B cell (primary cell): Measurements from ENCODE around the gene C1orf35. TPM values are rescaled to one million over a fixed set of nuclear protein-coding genes. Genes with fewer than 3 reads are reported as not detected.

ENCODE experiments used
- ATAC-seq: fragments of 200-7000 bp; cut with Tn5 transposase; one replicate; pipeline ENCODE4 v1.10.0; 2021; ENCODE audit warnings: low read depth, mild to moderate bottlenecking, moderate number of reproducible peaks, moderate library complexity
- CTCF ChIA-PET: fragments of 350-600 bp; sonication (Branson Sonifier 250); formaldehyde crosslinking; loops from one replicate; lab custom pipeline; 2021; ENCODE audit warnings: antibody characterized with exemption, inconsistent platforms; lab: Charles Lee
- POLR2A ChIA-PET: fragments of 350-600 bp; sonication (Branson Sonifier 250); formaldehyde crosslinking; loops from one replicate; lab custom pipeline; 2021; ENCODE audit warnings: antibody characterized with exemption; lab: Charles Lee
- DNase-seq: peaks from one replicate; pipeline ENCODE4 v3.0.0; 2013
- H2AFZ ChIP-seq: 2 replicates; pipeline ENCODE4 v1.6.1; 2012; ENCODE audit warnings: mild to moderate bottlenecking, low read depth, low read length; ENCODE audit not compliant: insufficient read depth, poor library complexity, severe bottlenecking
- H3K27ac ChIP-seq, 2 donors: 1 replicate in 1 of 2; 2 replicates in 1 of 2; pipeline ENCODE4 v1.5.1; 2012 to 2013; ENCODE audit warnings: low read length in 2 of 2, mild to moderate bottlenecking in 2 of 2, moderate library complexity in 1 of 2
- H3K27me3 ChIP-seq, 4 experiments: fragments of 200-600 bp in 1 of 4; sonication (generic) in 1 of 4; replicated peaks in 1 of 4; 1 replicate in 2 of 4; 2 replicates in 2 of 4; pipeline versions ENCODE4 v1.6.1 to v1.7.0; 2013 to 2016; ENCODE audit warnings: low read length in 3 of 4, mild to moderate bottlenecking in 2 of 4, mixed read lengths in 1 of 4, moderate library complexity in 1 of 4; ENCODE audit not compliant: insufficient read depth in 4 of 4, control insufficient read depth in 3 of 4; ENCODE audit errors: control extremely low read depth in 1 of 4
- H3K36me3 ChIP-seq, 2 experiments: replicated peaks in 1 of 2; 1 replicate in 1 of 2; 2 replicates in 1 of 2; pipeline versions ENCODE4 v1.6.1 to v1.7.1; 2013; ENCODE audit warnings: low read length in 1 of 2; ENCODE audit not compliant: insufficient read depth in 2 of 2, control insufficient read depth in 1 of 2; ENCODE audit errors: control extremely low read depth in 1 of 2, extremely low read depth in 1 of 2
- H3K4me1 ChIP-seq, 2 donors: fragments of 200-600 bp in 1 of 2; sonication (generic) in 1 of 2; 1 replicate in 1 of 2; 2 replicates in 1 of 2; pipeline versions ENCODE4 v1.5.1 to v1.6.1; 2013 to 2017; ENCODE audit warnings: low read length in 2 of 2; ENCODE audit not compliant: control insufficient read depth in 2 of 2, insufficient read depth in 2 of 2
- H3K4me2 ChIP-seq: replicated peaks from 2 replicates; pipeline ENCODE3; 2012; ENCODE audit warnings: mild to moderate bottlenecking, low read depth, low read length; ENCODE audit not compliant: poor library complexity, severe bottlenecking
- H3K4me3 ChIP-seq, 5 experiments: fragments of 200-600 bp in 1 of 5; sonication (generic) in 1 of 5; 1 replicate in 3 of 5; 2 replicates in 2 of 5; pipeline versions ENCODE4 v1.5.1 to v1.7.0; 2011 to 2016; ENCODE audit warnings: low read length in 4 of 5, mild to moderate bottlenecking in 4 of 5, low read depth in 2 of 5, control low read depth in 1 of 5, moderate library complexity in 1 of 5; ENCODE audit not compliant: insufficient read depth in 1 of 5; ENCODE audit errors: control extremely low read depth in 1 of 5, extremely low read depth in 1 of 5
- H3K79me2 ChIP-seq: fragments of 200-600 bp; sonication (generic); one replicate; pipeline ENCODE4 v1.6.0; 2016; ENCODE audit warnings: low read length; ENCODE audit not compliant: control insufficient read depth, insufficient read depth
- H3K9ac ChIP-seq: fragments of 200-600 bp; sonication (generic); 2 replicates; pipeline ENCODE4 v1.6.1; 2017; ENCODE audit warnings: mild to moderate bottlenecking, low read length, moderate library complexity
- H3K9me3 ChIP-seq, 3 donors: one replicate each; pipeline versions ENCODE4 v1.6.1 to v1.7.1; 2013; ENCODE audit warnings: low read length in 2 of 3; ENCODE audit not compliant: control insufficient read depth in 2 of 3, insufficient read depth in 1 of 3; ENCODE audit errors: control extremely low read depth in 1 of 3
- H4K20me1 ChIP-seq: 2 replicates; pipeline ENCODE4 v1.6.0; 2012; ENCODE audit warnings: mild to moderate bottlenecking, low read length; ENCODE audit not compliant: insufficient read depth, control insufficient read depth, poor library complexity, severe bottlenecking
- H3K27ac Mint-ChIP-seq: one replicate; pipeline ENCODE4 v1.8.0; 2021; ENCODE audit warnings: mixed read lengths
- H3K27me3 Mint-ChIP-seq: one replicate; pipeline ENCODE4 v1.8.0; 2021; ENCODE audit warnings: mixed read lengths
- H3K4me1 Mint-ChIP-seq: one replicate; pipeline ENCODE4 v1.8.0; 2021; ENCODE audit warnings: mixed read lengths
- H3K4me3 Mint-ChIP-seq: one replicate; pipeline ENCODE4 v1.8.0; 2021; ENCODE audit warnings: mixed read lengths
- H3K9me3 Mint-ChIP-seq: one replicate; pipeline ENCODE4 v1.8.0; 2022; ENCODE audit warnings: mixed read lengths; ENCODE audit not compliant: insufficient read depth
- CTCF ChIP-seq: fragments of 200-600 bp; IDR thresholded peaks from one replicate; pipeline ENCODE4 v1.8.0; 2022; ENCODE audit warnings: antibody characterized with exemption, mild to moderate bottlenecking
- EZH2 ChIP-seq: IDR thresholded peaks from 2 replicates; pipeline ENCODE4 v1.6.1; 2012; ENCODE audit warnings: borderline replicate concordance, low read depth, mild to moderate bottlenecking, moderate library complexity, low read length; ENCODE audit not compliant: insufficient read depth, poor library complexity, severe bottlenecking
- WGBS: methylation state at CpG from one replicate; pipeline ENCODE4 v1.1.5; 2013; ENCODE audit warnings: missing lambda C conversion rate; ENCODE audit not compliant: insufficient coverage; 5-methylcytosine and 5-hydroxymethylcytosine counted together
- intact Hi-C: fragments of 100-400 bp; cut with micrococcal nuclease; formaldehyde crosslinking; loops from one replicate; pipeline ENCODE4 v1.10.0; 2022
- polyA plus RNA-seq: library from polyadenylated mRNA; depleted of rRNA; stranded (reverse); fragments of >200 nt; gene quantifications from 2 replicates; pipeline ENCODE4 v1.2.3, GENCODE V29; 2012
- total RNA-seq, 2 donors: library from RNA; stranded (reverse); fragments of 120-200 nt in 1 of 2; gene quantifications; 1 replicate in 1 of 2; 2 replicates in 1 of 2; pipeline versions ENCODE4 v1.2.3 to v1.2.4, GENCODE V29; 2013 to 2022

Gene C1orf35
- total and polyA plus RNA-seq, 2 donors (not counting 1 experiment from before 2014, with no cell fraction given): 24.1 to 41.0 TPM

- DNase-seq: peak; percentile 98
- H3K4me1 ChIP-seq: peaks cover 17 to 26% of the 10 kb centered on the region in 2 donors
- no peaks in the 10 kb centered on the region for H3K9me3 Mint-ChIP-seq
- H3K27ac Mint-ChIP-seq: peak within 1 kb of the TSS; percentile 87
- TF ChIP-seq EZH2 (no peak), CTCF (no peak)
- H3K27ac ChIP-seq: peak within 1 kb of the TSS; percentile 95
- no peaks in the 10 kb centered on the region for H3K9me3 ChIP-seq
- peak within 1 kb of the TSS; percentile 96 for H3K4me2 ChIP-seq
- peak; percentile 99 for ATAC-seq
- H3K9ac ChIP-seq: peak within 1 kb of the TSS; percentile 85
- H3K27me3 Mint-ChIP-seq: no peaks in the 10 kb centered on the region
- H3K4me3 Mint-ChIP-seq: peak within 1 kb of the TSS; percentile 92
- ChIA-PET POLR2A (interaction anchor here (0.6 to 1.2 kb wide), 6 partner anchors 26 to 359 kb away, joined by 3 to 13 read pairs (median 4); partner anchors contain the start of genes ARF1 and IBA57), CTCF (interaction anchor here (0.7 to 2.1 kb wide), 4 partner anchors 9 to 27 kb away, joined by 3 to 9 read pairs (median 4); partner anchors contain the start of gene ARF1)
- intact Hi-C loops: loop anchor here (1.0 to 10.0 kb wide), 7 partner anchors 27 to 1395 kb away; partner anchors contain the start of genes ARF1, GUK1, IBA57 and NUP133
- peak within 1 kb of the TSS; percentile 60 to 97 (median 95) for H3K4me3 ChIP-seq
- H3K36me3 ChIP-seq: peaks cover 0 to 17% of the 10 kb centered on the region in 2 experiments
- H2AFZ ChIP-seq: peak within 1 kb of the TSS; percentile 80
- H4K20me1 ChIP-seq: no peaks in the 10 kb centered on the region
- peaks cover 25% of the 10 kb centered on the region for H3K4me1 Mint-ChIP-seq
- WGBS: 1% methylated on average over 65 of the region's 66 CpGs
- H3K27me3 ChIP-seq: no peaks in the 10 kb centered on the region
- peaks cover 28% of the 10 kb centered on the region for H3K79me2 ChIP-seq
Measured at GRCh38 chr1:228109073-228109961, 6.2 kb upstream of the C1orf35 start, which contains the start of gene MRPL55. Gene MRPL55, minus strand, starts transcription at chr1:228109299. Its CDS starts 1,039 bp downstream, at chr1:228108260.
